ENCODE measurements around the gene HYKK.
"Not testable (repeated sequence)": the region's sequence is repeated elsewhere in the genome, so short reads cannot be mapped to it uniquely, and the experiment has no call there.

HYKK gene

DNA sequence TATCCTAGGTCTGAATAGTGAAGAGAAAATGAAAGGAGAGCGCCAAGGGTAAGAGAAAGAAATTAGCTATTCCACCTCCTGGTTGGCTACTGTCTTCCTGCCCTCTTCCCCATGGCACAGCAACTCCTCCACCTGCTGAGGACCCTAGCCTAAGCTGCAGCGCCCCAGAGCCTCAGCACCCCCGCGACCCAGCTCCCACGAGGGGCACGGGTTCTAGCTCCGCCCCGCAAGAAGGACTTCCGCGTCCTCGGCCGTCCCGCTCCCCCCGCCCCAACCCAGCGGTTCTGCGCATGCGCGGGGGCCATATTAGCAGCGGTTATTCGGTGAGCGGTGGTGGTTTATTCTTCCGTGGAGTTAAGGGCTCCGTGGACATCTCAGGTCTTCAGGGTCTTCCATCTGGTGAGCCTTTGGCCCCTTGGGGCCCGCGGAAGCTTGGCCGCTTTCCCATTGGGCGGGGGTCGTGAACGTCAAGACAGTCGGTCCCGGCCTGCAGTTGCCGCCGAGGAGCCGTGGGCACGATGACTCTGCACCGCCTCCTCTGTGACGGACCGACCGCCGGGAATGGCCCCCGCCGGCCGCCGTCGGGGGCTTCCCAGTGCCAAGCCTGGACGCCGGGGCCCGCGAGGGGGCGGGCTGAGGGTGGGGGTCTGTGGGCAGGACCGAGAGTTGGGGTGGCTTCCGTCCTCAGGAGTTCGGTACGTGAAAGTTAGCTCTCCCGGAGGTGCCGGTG, 32.9 kb downstream of the HYKK start, which contains the start of gene PSMA4:
TSS of gene PSMA4 (plus strand) at position 304 of the 730 bp plus-strand sequence. CDS start 1,484 bp downstream, outside the sequence.
- peak; percentile 90 to 92 for DNase-seq (ENCODE audit: low read depth in 2 of 2)

DNA sequence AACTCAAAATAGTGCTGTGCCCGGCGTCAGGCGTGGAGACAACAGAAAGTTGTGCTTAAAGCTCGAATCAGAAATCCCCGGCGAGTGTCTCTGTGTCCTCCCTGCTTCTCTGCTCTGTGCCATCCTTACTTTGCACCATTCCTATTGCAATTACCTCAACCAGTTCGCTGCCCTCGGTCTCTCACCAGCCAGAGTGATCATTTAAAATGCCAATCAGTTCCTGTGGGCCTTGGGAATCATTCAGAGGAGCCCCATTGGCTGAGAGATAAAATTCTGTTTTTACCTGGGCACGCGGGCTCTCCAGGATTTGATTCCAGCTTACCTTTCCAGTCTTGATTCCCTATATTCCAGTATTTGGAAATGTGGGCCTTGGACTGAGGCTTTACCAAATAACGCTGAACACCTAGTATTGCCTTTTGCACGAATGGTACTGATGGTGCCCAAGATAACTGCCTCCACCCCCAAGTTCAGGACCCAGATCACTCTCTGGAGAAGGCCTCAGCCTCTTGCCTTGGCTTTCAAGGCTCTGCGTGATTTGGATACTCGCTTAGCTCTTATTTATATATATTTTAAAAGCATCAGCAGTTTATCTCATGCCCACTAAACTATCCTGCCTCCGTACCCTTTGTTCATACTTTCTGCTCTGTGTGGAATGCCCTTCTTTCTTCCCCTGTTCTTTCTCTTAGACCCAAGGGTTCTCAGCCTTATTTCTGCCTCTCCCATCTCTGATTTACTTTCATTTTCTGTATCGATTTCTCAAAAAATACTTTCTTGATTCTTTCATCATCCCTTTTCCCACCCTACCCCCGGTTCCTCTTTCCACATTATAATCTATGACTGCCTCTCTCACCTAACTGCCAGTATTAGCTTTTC, 33.7 kb downstream of the HYKK start:
- DNase-seq (ENCODE audit: low read depth in 2 of 2), result no peak

DNA sequence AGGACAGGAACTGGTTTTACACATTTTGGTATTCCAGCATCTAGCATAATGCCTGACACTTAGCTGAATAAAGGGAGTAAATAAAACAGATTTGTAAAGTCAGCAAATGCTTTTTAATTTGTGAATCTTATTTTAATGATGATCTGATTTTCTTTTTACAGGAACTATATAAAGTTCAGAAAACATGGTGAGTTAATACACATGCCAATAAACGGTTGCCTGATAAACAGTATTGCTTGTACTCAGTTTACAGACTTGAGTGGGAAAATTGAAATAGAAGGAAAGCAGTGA, 34.3 kb downstream of the HYKK start:
- DNase-seq (ENCODE audit: low read depth in 2 of 2), result no peak

DNA sequence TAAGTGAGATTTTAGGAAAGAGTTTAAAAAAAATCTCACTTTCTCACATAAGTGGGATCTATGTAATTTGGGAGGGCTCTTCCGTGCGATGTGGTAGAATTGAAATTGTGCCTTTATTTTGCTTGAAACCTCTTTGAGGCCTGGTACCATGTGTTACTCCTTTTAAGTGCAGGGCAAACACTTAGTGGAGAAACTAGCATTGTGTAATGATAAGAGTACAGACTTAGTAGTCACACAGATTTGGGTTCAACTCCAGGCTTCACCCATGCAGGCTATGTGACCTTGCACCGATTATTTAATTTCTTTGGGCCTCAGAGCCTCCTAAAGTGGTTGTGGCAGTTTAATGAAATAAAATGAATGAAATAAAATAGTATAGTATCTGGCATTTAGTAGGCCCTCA, 35.3 kb downstream of the HYKK start:
- no peak for DNase-seq (ENCODE audit: low read depth in 2 of 2)

DNA sequence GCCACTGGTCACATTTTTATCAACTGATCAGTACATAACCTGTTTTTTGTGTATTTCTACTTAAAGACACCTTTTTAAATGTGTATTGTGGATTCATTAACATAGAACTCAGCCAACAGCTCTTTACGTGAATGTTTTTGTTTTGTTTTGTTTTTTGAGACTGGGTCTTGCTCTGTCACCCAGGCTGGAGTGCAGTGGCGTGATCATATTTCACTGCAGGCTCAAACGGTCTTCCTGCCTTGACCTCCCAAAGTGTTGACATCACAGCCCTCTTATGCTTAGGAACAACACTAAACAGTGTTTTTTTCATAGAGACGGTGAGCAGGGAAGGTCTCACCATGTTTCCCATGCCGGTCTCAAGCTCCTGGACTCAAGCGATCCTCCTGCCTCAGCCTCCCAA, 42.8 kb downstream of the HYKK start:
- DNase-seq (ENCODE audit: low read depth in 2 of 2), result no peak

DNA sequence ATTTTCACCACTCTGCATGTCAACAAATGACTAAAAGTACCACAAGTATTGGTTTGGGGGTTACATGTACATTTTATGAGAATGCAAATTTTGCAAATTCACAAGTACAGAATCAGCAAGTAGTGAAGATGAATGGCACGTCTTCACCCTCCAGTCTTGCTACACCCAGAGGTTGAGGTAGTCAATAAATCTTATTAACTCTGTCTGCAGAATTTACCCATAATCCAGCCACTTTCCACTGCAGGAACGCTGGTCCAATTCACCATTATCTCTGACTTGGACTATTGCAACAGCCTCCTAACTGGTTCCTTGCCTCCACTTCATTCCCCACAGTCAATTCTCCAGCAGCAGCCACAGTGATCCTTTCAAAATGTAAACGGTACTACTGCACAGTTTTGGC, 43.4 kb downstream of the HYKK start:
- no peak for DNase-seq (ENCODE audit: low read depth in 2 of 2)

DNA sequence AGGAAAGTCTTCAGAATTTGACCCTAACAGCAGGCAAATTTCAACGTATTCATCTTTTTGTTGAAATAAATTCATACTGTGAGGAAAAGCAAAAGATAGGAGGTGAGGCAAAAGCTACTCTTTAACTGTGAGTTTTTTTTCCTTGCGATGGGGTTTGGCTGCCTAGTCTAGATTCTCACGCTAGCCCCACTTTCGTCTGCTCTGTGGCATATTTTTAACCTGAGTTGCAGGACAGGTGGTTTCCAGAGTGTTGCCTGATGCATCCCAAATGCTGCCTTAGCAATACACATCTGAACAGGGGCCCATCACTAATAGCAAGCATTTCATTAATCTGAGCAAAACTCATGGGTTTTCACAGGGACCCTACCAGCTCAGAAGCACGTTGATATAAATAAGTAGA, 44.5 kb downstream of the HYKK start:
- DNase-seq (ENCODE audit: low read depth in 2 of 2), result no peak

DNA sequence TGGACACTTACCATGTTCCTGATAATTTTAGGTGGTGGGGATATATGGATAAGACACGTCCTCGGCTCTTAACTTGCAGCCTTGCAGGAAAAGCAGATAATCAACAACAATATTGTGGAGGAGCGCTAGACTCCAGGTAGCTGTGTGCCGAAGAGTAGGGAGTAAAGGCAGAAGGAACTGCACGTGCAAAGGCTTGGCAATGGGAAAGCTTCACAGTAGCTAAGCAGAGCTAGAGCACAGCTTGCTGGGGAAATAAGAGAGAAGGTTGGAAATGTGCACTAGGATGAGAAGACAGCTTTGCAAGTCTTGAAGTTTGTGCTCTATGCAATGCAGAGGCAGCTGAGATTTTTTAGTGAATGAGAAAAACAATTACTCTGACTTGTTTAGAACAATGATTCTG, 45.2 kb downstream of the HYKK start:
- no peak for DNase-seq (ENCODE audit: low read depth in 2 of 2)

DNA sequence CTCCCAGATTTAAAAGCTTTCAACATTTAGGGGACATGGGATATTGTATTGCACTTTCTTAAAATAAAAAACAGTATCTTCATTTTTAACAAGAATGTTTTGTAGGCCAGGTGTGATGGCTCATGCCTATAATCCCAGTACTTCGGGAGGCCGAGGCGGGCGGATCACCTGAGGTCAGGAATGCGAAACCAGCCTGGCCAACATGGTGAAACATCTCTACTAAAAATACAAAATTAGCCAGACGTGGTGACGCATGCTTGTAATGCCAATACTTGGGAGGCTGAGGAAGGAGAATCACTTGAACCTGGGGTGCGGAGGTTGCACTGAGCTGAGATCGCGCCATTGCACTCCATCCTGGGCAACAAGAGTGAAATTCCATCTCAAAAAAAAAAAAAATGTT, 52.8 kb downstream of the HYKK start:
- not testable (repeated sequence) for DNase-seq (ENCODE audit: low read depth in 2 of 2)

DNA sequence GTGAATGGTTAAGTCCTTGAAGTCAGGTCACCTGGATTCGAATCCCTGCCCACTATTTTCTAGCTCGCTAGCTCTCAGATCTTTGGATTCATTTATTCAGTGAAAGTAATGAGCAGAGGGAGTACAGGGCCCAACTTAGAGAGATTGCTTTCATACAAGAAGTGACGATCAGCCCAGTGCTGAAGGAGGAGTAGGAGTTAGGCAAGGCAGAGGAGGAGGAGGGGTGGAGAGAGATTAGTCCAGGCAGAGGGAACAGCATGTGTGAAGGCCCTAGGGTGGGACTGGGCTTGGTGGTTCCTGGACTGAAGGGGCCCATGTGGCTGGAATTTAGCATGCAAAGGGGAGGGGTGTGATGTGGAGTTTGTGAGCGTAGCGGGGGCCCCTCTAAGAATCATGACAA, 54.1 kb downstream of the HYKK start:
- DNase-seq (ENCODE audit: low read depth in 2 of 2), result no peak

DNA sequence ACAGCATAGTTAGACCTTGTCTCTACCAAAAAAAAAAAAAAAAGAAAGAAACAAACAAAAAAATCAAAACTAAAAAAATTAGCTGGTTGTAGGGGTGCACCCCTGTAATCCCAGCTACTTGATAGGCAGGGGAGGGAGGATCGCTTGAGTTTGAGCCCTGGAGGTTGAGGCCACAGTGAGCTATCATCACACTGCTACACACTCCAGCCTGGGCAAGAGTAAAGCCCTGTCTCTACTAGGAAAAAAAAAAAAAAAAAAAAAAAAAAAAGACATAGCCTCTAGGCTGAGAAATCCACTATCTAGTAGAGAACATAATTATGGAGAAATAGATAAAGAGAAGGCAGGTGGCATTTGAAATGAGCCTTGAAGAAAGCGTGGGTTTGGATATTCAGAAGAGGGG, 55.7 kb downstream of the HYKK start:
- DNase-seq (ENCODE audit: low read depth in 2 of 2), result no peak

DNA sequence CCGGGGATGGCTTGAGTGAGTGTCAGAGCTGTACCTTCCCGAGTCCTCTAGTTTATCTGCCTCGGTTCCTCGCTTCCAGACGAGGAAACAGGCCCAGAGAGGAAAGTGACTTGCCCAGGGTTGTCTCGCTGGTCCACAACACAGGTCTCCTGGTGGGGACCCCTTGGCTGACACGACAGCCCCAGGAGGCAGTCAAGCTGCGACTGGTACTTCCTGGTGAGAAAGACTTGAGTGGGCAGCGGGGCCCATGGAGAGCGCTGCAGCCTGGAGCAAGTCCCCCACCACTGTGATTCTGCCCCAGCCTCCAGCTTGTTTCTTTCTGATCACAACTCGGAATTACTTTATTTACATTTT, 57.3 kb downstream of the HYKK start:
- no peak for DNase-seq (ENCODE audit: low read depth in 2 of 2)

DNA sequence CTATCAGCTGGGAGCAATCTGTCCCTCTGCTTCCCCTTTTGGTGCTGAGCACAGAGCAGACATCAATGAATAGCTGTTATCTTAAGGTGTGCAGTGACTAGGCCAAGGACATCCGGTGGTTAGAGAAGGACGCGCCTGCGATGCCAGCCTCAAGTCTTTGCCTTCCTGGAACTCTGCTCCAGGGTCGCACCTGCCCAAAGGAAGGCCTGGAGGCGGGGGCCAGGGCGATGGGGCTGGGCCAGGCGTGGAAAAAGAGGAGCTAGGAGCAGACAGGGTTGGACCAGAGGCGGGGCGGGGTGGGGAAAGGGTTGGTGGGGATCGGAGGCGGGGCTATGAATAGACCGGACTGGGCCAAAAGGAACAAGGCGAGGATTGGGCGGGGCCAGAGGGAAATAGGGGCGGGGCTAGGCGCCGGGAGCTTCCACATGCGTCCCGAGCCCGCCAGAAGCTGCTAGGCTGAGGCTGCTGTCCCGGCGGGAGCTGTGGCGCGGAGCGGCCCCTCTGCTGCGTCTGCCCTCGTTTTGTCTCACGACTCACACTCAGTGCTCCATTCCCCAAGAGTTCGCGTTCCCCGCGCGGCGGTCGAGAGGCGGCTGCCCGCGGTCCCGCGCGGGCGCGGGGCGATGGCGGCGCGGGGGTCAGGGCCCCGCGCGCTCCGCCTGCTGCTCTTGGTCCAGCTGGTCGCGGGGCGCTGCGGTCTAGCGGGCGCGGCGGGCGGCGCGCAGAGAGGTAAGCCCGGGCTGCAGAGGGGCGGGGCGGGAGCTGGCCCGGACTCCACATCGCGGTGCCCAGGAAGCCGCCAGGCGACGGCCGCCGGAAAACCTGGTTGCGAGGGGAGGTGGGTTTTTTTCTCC, 57.9 kb downstream of the HYKK start, which contains the start of gene CHRNA5:
TSS of gene CHRNA5 (plus strand) at position 424 of the 854 bp plus-strand sequence. CDS start at position 624, 200 bp downstream.
- peak; percentile 37 to 48 for DNase-seq (ENCODE audit: low read depth in 2 of 2)

DNA sequence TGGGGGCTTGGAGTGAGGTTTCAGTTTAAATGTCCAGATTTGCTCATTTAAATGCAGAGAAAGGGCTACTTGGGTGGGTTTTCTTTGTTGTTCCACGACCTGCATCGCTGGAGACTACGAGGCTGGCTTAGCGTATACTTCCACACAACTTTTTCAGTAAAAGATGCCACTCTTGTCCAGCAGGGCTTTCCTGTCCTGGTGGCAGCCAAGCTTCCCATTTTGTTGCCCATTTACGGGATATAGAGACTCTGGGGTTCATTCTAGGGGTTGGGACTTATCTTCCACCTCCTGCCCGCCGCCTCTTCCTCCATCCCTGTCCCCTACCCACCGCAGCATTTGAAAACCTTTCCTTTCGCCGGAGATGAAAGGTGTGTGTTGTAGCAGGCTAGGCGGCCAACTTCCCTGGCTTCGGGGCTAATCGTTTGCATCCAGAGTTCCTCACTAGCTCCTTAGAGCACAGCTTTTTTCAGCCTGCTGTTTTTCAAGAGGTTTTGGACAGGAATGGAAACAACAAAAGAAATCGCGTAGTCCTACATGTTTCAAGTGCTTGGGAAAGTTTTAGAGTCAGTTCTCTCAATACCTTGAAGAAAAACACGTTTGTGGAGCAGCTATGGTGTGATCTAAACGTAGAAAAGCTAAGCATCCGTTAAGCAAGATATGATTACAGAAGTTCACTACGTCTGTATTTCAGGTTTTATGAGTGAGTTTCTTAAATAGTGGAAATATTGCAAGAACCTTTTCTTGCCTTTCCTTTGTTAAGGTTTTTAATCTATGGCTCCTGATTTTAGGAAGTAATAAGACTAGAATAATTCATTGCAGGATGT, 58.8 kb downstream of the HYKK start:
- DNase-seq (ENCODE audit: low read depth in 2 of 2), result no peak

DNA sequence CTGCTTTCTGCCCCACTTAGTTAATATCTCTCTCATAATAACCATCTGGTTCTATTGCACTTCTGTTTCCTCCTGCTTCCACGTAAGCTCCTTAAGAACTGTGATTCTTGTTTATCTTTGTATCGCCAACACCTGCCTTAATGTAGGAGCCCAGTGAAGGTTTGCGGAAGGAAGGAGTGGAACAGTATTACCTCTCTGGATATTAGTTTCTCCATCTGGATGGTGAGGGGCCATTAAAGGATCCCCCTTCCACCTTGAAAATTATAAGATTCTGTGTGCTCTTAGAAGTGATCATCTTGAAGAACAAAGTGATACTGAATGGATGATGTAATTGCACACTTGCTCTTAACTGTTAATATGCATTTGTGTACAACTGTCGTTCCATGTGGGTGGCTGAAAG, 60.2 kb downstream of the HYKK start:
- DNase-seq (ENCODE audit: low read depth in 2 of 2), result no peak

DNA sequence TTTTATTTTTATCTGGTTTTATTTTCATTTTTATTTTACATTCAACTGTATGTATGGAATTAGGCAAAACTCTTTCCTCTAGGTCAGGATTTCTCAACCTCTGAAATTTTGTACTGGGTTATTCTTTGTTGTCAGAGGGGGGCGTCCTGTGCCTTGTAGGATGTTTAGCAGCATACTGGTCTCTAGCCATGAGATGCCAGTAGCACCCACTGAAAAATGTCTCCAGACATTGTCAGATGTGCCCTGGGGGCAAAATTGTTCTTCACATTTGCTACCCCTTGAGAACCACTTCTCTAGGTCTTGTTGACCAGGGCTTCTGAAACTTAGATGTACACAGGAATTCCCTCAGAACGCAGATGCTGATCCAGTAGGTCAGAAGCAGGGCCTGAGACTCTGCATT, 63.3 kb downstream of the HYKK start:
- DNase-seq (ENCODE audit: low read depth in 2 of 2), result no peak

DNA sequence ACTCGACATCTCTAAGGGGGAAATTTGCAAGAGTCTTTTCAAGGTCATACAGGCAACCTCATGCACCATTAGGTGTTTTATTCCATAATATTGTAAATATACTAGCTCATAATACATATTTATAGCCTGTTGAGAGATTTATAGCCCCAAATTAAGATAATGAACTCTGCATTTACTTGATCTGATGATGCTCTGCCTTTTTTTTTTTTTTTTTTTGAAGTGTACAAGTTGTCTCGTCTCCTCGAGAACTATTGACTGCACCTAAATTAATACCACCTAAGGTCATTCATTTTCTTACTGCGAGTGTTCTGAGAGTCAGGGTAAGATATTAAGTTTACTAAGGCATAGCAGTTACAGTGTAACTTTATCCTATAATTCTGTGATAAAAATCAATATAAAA, 64.0 kb downstream of the HYKK start:
- no peak for DNase-seq (ENCODE audit: low read depth in 2 of 2)

DNA sequence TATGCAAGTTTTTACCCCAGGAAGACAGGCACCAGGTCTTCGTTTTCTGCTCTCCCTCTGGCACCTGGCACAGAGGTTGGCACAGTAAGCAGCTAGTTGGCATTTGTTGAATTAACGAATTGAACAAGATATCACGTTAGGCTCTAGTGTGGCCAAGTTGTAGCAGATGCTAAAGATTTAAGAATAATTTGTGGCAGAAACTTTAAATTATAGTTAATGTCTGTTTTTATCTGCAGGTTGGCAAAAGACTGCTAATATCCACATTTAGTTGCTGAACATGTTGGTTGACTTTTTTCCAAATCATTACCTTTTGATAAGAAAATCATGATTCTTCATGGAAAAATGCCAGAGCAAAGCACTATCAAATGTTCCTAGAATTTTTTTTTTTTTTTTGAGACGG, 66.0 kb downstream of the HYKK start:
- DNase-seq (ENCODE audit: low read depth in 2 of 2), result no peak

DNA sequence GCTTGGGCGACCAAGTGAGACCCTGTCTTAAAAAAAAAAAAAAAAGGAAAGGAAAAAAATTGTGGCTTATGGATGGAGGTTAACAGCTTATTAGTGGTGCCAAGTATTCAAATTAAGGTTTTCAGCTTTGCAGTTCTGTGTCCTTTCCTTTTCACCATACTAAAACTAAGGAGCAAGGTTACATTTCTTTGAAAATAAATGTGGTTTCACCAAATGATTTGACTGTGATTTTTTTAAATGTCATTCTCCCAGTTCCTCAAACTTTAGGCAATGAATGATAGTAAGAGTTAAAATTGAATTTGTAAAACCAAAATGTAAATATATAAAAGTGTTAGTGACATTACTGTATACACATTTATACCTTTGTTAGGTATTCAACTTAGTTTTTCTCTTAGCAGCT, 67.6 kb downstream of the HYKK start:
- DNase-seq (ENCODE audit: low read depth in 2 of 2), result no peak
